Measurements from ENCODE around the gene PAK6. TPM values are rescaled to one million over a fixed set of nuclear protein-coding genes. Genes with fewer than 3 reads are reported as not detected.
A peak's percentile ranks its signal among the peaks of the same experiment; 100 is the strongest.

Gene PAK6
- total and polyA plus RNA-seq, 2 experiments from 2014 or later, result 2.4 to 20.0 TPM

DNA sequence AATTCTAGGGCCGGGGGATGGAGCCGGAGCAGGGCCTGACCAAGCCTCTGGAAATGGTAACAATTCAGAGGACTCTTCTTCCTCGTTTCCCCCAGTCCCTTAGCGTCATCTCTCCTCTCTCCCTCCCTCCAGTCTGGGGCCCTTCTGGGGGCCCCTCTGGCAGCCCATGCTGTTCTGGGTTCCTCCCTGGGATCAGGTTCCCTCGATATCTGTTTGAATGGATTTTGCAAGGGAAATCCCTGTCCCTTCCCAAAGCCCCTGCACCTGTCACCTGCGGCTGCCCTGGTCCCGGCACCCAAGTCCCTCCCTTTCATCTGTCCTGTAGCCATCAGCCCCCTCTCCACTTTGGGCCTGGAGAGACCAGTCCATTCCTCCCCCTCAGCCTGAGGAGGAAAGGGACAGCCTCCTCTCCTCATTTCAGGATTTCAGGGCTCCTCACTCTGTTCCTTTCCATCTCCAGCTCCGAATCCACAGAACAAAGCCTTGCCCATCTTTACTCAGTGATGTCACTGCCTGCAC is 70.5 kb downstream of the PAK6 start:
- H3K4me2 ChIP-seq, result peak overlapping the region; percentile 73
- H3F3A ChIP-seq (replicated peaks; ENCODE audit: low read depth), result 0 out of 2 replicates have a peak, but pooled peaks cover 5% of the 10 kb centered on the region
- H3K9me3 Mint-ChIP-seq, result no peaks in the 10 kb centered on the region; the same call in 2 of the 3 replicates
- DNase-seq (ENCODE audit: low spot score), result peak; percentile 31
- peaks cover 3% of the 10 kb centered on the region; the same call in 1 of the 2 replicates for H3K27me3 ChIP-seq (ENCODE audit: insufficient read depth)
- no peak overlapping the region; the same call in 2 of the 3 replicates for H3K4me3 Mint-ChIP-seq
- H3K36me3 ChIP-seq (ENCODE audit: insufficient read depth), result no peaks in the 10 kb centered on the region
- no peak overlapping the region; the same call in 1 of the 2 replicates for H3K4me3 ChIP-seq
- peaks cover 31% of the 10 kb centered on the region for H3K4me1 Mint-ChIP-seq
- TF ChIP-seq EZH2phosphoT487 (IDR thresholded peaks at IDR 0.05; ENCODE audit: unreplicated experiment) (no peak), POLR2AphosphoS5 (IDR thresholded peaks at IDR 0.05; ENCODE audit: low read depth) (no peak), STAT1 (IDR thresholded peaks at IDR 0.05; ENCODE audit: unreplicated experiment) (no peak), JUNB (IDR thresholded peaks at IDR 0.05; ENCODE audit: unreplicated experiment) (no peak), EZH2 (IDR thresholded peaks at IDR 0.05; ENCODE audit: low read depth, unreplicated experiment) (no peak), CREB1 (CRISPR knock-in tag; IDR thresholded peaks at IDR 0.05; ENCODE audit: low read depth) (no peak), ZNF114 (CRISPR knock-in tag; IDR thresholded peaks at IDR 0.05) (no peak), ZNF331 (CRISPR knock-in tag; IDR thresholded peaks at IDR 0.05; ENCODE audit: low read depth) (no peak), NANOG (IDR thresholded peaks at IDR 0.05; ENCODE audit: borderline replicate concordance) (no peak)
- TF ChIP-seq, protein P1, sequence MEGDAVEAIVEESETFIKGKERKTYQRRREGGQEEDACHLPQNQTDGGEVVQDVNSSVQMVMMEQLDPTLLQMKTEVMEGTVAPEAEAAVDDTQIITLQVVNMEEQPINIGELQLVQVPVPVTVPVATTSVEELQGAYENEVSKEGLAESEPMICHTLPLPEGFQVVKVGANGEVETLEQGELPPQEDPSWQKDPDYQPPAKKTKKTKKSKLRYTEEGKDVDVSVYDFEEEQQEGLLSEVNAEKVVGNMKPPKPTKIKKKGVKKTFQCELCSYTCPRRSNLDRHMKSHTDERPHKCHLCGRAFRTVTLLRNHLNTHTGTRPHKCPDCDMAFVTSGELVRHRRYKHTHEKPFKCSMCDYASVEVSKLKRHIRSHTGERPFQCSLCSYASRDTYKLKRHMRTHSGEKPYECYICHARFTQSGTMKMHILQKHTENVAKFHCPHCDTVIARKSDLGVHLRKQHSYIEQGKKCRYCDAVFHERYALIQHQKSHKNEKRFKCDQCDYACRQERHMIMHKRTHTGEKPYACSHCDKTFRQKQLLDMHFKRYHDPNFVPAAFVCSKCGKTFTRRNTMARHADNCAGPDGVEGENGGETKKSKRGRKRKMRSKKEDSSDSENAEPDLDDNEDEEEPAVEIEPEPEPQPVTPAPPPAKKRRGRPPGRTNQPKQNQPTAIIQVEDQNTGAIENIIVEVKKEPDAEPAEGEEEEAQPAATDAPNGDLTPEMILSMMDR (conservative IDR thresholded peaks at IDR 0.05; ENCODE audit: low read depth in 2 of 2), result no peak
- TF ChIP-seq, protein P2, sequence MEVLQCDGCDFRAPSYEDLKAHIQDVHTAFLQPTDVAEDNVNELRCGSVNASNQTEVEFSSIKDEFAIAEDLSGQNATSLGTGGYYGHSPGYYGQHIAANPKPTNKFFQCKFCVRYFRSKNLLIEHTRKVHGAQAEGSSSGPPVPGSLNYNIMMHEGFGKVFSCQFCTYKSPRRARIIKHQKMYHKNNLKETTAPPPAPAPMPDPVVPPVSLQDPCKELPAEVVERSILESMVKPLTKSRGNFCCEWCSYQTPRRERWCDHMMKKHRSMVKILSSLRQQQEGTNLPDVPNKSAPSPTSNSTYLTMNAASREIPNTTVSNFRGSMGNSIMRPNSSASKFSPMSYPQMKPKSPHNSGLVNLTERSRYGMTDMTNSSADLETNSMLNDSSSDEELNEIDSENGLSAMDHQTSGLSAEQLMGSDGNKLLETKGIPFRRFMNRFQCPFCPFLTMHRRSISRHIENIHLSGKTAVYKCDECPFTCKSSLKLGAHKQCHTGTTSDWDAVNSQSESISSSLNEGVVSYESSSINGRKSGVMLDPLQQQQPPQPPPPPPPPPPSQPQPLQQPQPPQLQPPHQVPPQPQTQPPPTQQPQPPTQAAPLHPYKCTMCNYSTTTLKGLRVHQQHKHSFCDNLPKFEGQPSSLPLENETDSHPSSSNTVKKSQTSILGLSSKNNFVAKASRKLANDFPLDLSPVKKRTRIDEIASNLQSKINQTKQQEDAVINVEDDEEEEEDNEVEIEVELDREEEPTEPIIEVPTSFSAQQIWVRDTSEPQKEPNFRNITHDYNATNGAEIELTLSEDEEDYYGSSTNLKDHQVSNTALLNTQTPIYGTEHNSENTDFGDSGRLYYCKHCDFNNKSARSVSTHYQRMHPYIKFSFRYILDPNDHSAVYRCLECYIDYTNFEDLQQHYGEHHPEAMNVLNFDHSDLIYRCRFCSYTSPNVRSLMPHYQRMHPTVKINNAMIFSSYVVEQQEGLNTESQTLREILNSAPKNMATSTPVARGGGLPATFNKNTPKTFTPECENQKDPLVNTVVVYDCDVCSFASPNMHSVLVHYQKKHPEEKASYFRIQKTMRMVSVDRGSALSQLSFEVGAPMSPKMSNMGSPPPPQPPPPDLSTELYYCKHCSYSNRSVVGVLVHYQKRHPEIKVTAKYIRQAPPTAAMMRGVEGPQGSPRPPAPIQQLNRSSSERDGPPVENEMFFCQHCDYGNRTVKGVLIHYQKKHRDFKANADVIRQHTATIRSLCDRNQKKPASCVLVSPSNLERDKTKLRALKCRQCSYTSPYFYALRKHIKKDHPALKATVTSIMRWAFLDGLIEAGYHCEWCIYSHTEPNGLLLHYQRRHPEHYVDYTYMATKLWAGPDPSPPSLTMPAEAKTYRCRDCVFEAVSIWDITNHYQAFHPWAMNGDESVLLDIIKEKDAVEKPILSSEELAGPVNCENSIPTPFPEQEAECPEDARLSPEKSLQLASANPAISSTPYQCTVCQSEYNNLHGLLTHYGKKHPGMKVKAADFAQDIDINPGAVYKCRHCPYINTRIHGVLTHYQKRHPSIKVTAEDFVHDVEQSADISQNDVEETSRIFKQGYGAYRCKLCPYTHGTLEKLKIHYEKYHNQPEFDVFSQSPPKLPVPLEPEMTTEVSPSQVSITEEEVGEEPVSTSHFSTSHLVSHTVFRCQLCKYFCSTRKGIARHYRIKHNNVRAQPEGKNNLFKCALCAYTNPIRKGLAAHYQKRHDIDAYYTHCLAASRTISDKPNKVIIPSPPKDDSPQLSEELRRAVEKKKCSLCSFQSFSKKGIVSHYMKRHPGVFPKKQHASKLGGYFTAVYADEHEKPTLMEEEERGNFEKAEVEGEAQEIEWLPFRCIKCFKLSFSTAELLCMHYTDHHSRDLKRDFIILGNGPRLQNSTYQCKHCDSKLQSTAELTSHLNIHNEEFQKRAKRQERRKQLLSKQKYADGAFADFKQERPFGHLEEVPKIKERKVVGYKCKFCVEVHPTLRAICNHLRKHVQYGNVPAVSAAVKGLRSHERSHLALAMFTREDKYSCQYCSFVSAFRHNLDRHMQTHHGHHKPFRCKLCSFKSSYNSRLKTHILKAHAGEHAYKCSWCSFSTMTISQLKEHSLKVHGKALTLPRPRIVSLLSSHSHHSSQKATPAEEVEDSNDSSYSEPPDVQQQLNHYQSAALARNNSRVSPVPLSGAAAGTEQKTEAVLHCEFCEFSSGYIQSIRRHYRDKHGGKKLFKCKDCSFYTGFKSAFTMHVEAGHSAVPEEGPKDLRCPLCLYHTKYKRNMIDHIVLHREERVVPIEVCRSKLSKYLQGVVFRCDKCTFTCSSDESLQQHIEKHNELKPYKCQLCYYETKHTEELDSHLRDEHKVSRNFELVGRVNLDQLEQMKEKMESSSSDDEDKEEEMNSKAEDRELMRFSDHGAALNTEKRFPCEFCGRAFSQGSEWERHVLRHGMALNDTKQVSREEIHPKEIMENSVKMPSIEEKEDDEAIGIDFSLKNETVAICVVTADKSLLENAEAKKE (CRISPR knock-in tag; IDR thresholded peaks at IDR 0.05), result no peak
- TF ChIP-seq, protein P3, sequence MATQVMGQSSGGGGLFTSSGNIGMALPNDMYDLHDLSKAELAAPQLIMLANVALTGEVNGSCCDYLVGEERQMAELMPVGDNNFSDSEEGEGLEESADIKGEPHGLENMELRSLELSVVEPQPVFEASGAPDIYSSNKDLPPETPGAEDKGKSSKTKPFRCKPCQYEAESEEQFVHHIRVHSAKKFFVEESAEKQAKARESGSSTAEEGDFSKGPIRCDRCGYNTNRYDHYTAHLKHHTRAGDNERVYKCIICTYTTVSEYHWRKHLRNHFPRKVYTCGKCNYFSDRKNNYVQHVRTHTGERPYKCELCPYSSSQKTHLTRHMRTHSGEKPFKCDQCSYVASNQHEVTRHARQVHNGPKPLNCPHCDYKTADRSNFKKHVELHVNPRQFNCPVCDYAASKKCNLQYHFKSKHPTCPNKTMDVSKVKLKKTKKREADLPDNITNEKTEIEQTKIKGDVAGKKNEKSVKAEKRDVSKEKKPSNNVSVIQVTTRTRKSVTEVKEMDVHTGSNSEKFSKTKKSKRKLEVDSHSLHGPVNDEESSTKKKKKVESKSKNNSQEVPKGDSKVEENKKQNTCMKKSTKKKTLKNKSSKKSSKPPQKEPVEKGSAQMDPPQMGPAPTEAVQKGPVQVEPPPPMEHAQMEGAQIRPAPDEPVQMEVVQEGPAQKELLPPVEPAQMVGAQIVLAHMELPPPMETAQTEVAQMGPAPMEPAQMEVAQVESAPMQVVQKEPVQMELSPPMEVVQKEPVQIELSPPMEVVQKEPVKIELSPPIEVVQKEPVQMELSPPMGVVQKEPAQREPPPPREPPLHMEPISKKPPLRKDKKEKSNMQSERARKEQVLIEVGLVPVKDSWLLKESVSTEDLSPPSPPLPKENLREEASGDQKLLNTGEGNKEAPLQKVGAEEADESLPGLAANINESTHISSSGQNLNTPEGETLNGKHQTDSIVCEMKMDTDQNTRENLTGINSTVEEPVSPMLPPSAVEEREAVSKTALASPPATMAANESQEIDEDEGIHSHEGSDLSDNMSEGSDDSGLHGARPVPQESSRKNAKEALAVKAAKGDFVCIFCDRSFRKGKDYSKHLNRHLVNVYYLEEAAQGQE (IDR thresholded peaks at IDR 0.05; ENCODE audit: unreplicated experiment), result no peak
- TF ChIP-seq, protein P4, sequence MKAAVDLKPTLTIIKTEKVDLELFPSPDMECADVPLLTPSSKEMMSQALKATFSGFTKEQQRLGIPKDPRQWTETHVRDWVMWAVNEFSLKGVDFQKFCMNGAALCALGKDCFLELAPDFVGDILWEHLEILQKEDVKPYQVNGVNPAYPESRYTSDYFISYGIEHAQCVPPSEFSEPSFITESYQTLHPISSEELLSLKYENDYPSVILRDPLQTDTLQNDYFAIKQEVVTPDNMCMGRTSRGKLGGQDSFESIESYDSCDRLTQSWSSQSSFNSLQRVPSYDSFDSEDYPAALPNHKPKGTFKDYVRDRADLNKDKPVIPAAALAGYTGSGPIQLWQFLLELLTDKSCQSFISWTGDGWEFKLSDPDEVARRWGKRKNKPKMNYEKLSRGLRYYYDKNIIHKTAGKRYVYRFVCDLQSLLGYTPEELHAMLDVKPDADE (IDR thresholded peaks at IDR 0.05), result no peak
- no peak overlapping the region for H3K27ac Mint-ChIP-seq
- peaks cover 10% of the 10 kb centered on the region for H3K27me3 Mint-ChIP-seq (ENCODE audit: insufficient read depth, low read depth, poor library complexity)
- no peaks in the 10 kb centered on the region for H3K9me2 ChIP-seq (ENCODE audit: insufficient read depth)
- no peak; the same call in 2 of the 3 replicates for ATAC-seq
- H3K36me3 Mint-ChIP-seq (ENCODE audit: low read depth), result no peaks in the 10 kb centered on the region
- H2AFZ ChIP-seq, result no peak overlapping the region
- H3K79me2 ChIP-seq (replicated peaks; ENCODE audit: insufficient read depth), result no peaks in the 10 kb centered on the region
- peaks cover 29% of the 10 kb centered on the region for H3K4me1 ChIP-seq (ENCODE audit: insufficient read depth)
- H4K20me1 ChIP-seq (replicated peaks; ENCODE audit: insufficient read depth), result no peaks in the 10 kb centered on the region
- no peak overlapping the region for H3K27ac ChIP-seq (ENCODE audit: low read depth)

All from GM23338 (cell line).